ENCODE results near the gene TEX51. TPM values are rescaled to one million over a fixed set of nuclear protein-coding genes. Genes with fewer than 3 reads are reported as not detected.

The TEX51 gene
- total and polyA plus RNA-seq, 11 donors: not detected

- TF ChIP-seq POLR2A (IDR thresholded peaks at IDR 0.05): no peak
- no peak for TF ChIP-seq CTCF (IDR thresholded peaks at IDR 0.05)
- no peak for DNase-seq
- intact Hi-C loops (cut with DNase I): no loop called here
These were observed 39.7 kb upstream of the TEX51 start for GRCh38 chr2:126858991-126859390.

GRCh38 chr2:126859631-126860030 lies 39.1 kb upstream of the TEX51 start:
- H3K9me3 ChIP-seq: no peaks in the 10 kb centered on the region
- H3K27me3 ChIP-seq: peaks cover 0 to 3% (median 0%) of the 10 kb centered on the region in 9 donors
- H3K27ac ChIP-seq: no peak overlapping the region
- no peak for ATAC-seq
- intact Hi-C loops (cut with DNase I): no loop called here
- no peaks in the 10 kb centered on the region for H3K36me3 ChIP-seq
- peaks cover 0 to 3% (median 0%) of the 10 kb centered on the region in 12 donors for H3K4me1 ChIP-seq
- no peak overlapping the region for H3K4me3 ChIP-seq
- TF ChIP-seq CTCF (IDR thresholded peaks at IDR 0.05) (no peak), POLR2A (IDR thresholded peaks at IDR 0.05) (no peak)
- no peak for DNase-seq

More at GRCh38 chr2:126858991-126859390, 39.7 kb upstream of the TEX51 start:
- H3K4me1 ChIP-seq: peaks cover 0 to 3% (median 0%) of the 10 kb centered on the region in 12 donors
- 49 to 73% (median 55%) methylated on average over 5 of the region's 5 CpGs for WGBS, 4 donors
- H3K27ac ChIP-seq: no peak overlapping the region
- H3K4me3 ChIP-seq: no peak overlapping the region
- peaks cover 0 to 3% (median 0%) of the 10 kb centered on the region in 9 donors for H3K27me3 ChIP-seq
- no peak for ATAC-seq
- H3K36me3 ChIP-seq: no peaks in the 10 kb centered on the region
- no peaks in the 10 kb centered on the region for H3K9me3 ChIP-seq

GRCh38 chr2:126860385-126860784 lies 38.3 kb upstream of the TEX51 start:
- no peak for ATAC-seq
- DNase-seq: no peak
- Histone ChIP-seq H3K36me3 (no peaks in the 10 kb centered on the region), H3K9me3 (no peaks in the 10 kb centered on the region), H3K4me1 (peaks cover 0 to 3% (median 0%) of the 10 kb centered on the region in 12 donors), H3K27ac (no peak overlapping the region), H3K27me3 (peaks cover 0 to 3% (median 0%) of the 10 kb centered on the region in 9 donors), H3K4me3 (no peak overlapping the region)
- WGBS, 4 donors: 58 to 75% (median 67%) methylated on average over 2 of the region's 2 CpGs
- no peak for TF ChIP-seq POLR2A (IDR thresholded peaks at IDR 0.05)
- TF ChIP-seq CTCF (IDR thresholded peaks at IDR 0.05): no peak
- intact Hi-C loops (cut with DNase I): no loop called here

- Histone ChIP-seq H3K36me3 (no peaks in the 10 kb centered on the region), H3K4me1 (peaks cover 0 to 3% (median 0%) of the 10 kb centered on the region in 12 donors), H3K4me3 (no peak overlapping the region), H3K27me3 (peaks cover 0 to 3% (median 0%) of the 10 kb centered on the region in 9 donors), H3K9me3 (peaks cover 0 to 6% (median 0%) of the 10 kb centered on the region in 12 donors), H3K27ac (no peak overlapping the region)
- WGBS, 4 donors: 43 to 71% (median 59%) methylated on average over 1 of the region's 1 CpG
- no peak for TF ChIP-seq CTCF (IDR thresholded peaks at IDR 0.05)
- no peak for TF ChIP-seq POLR2A (IDR thresholded peaks at IDR 0.05)
- intact Hi-C loops (cut with DNase I): no loop called here
- DNase-seq: no peak
- no peak for ATAC-seq
These were observed 36.0 kb upstream of the TEX51 start for GRCh38 chr2:126862730-126863129.

Measured in heart left ventricle (tissue), 16 donors.